Right hindlimb (tissue), 1 donor: ENCODE measurements around the gene ASMTL.
A peak's percentile ranks its signal among the peaks of the same experiment; 100 is the strongest.

Source experiments
- DNase-seq: peaks from one replicate; pipeline ENCODE4 v3.0.0-alpha.2; 2018

The ASMTL gene

DNA sequence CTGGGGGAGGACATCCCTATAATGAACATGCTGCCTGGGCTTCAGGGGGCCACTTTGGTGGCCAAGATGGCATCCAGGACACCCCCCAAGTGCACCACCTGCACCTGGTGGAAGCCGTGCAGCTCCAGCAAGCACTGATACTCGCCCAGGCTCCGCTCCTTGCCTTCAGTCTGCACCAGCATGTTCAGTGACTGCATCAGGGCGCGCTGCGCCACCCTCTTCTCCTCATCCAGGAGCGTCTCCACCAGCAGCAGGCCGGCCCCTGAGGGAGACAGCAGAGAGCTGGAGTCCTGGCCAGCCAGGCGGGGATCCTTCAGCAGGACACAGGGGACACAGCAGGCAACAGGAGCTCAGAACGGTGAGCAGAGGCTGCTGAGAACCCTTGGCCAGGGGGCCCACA, 49.5 kb downstream of the ASMTL start:
- no peak for DNase-seq

DNA sequence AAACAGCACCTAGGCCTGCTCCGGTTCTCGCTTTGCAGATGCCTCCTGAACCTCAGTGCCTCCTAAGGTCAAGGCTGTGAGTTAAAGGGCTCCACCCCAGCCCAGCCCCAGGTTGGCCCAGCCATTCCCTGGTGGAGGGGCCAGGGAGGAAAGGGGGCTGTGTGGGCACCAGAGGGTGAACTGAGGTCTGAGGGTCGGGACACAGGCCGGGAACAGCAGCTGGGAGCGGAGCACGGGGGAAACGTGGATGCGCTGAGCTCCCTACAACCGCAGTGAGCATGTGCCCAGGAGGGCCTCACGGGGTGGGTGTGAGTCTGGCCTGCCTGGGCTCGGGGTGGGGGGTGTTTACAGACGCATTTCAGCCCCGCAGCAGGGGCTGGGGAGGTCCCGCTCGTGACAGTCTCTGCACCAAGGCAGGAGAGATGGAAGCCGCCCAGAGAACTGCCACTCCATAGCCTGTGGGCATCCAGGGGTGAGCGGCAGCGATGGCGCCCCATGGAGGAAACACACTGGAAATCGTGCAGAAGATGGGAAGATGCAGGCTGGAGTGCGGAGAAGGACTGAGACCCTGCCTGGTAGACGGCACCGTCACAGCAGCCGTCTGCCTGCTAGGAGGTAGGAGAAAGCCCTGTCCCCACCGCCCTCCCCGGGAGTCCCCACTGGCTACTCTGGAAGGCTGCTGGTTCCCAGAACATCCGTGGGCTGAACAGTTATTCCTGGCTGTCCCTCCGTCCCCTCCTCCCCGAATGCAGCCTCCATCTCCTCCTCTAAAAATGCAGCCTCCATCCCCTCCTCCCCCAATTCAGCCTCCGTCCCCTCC, 50.9 kb downstream of the ASMTL start:
- no peak for DNase-seq

DNA sequence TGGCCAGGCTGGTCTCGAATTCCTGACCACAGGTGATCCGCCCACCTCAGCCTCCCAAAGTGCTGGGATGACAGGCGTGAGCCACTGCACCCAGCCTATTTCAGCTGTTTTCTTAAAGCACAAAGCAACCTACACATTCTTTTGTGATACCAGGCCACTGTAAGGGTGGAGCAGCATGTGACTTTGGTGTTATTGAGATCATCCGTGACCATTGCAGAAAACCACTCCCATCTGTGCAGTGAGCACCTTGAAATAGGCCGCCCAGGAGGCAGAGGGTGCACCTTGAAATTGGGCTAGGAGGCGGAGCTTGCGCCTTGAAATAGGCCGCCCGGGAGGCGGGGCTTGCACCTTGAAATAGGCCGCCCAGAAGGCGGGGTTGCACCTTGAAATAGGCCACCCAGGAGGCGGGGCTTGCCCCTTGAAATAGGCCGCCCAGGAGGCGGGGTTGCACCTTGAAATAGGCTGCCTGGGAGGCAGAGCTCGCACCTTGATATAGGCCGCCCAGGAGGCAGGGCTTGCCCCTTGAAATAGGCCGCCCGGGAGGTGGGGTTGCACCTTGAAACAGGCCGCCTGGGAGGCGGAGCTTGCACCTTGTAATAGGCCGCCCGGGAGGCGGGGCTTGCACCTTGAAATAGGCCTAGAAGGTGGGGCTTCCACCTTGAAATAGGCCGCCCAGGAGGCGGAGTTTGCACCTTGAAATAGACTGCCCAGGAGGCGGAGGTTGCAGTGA, 51.8 kb downstream of the ASMTL start:
- DNase-seq = no peak

DNA sequence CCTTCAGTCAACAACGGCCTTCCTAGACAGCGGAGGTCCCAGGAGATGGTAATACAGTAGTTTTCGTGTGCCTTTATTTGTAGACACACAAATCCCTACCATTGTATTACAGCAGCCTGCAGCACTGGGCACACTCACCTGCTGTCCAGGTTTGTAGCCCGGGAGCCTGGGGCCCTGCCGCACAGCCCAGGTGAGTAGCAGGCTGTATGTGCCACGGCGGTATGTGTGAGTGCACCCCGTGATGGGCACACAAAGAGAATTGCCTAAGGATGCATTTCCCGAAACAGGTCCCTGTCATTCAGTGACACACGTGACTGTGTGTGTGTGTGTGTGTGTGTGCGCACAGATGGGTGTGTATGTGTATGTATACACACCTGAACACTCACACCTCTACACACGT, 52.7 kb downstream of the ASMTL start:
- DNase-seq = no peak

DNA sequence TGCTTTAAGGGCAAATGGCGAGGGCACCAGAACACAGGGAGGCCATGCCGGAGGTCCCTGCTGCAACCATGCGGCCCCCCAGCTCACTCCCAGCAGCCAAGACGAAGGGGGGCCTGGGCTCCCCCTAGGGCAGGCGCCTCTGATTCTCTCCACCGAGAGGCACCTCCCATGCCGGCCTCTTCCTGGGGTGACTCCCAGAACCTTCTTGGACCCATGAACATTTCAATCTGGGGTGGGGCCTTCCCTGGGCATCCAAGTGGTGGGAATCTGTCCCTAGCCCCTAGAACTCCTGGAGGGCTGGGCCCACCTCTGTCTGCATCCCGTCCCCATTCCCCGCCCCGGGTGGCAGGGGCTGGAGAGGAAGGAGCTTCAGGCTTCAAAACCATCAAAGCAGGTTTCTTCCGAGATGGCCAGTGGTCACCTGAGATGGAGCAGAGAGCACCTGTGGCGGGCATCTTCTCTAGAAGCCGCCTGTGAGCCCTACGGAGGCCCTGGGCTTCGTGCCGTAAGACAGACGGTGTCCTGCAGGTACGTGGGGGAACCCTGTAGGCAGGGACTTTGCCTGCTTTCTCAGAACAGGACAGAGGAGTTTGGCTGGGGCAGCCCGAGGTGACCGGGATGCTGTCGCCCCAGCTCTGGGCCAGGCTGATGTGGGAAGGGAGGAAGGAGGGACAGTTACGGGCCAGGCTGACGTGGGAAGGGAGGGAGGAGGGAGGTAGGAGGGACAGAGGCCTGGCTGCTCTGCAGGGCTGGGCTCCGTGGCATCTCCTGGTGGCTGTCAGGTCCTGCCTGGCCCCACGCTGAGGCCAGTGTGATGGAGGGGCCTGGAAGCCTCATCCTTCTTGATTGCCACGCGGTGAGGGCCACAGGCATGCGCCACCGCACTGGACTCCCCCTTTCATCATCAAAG, 54.0 kb downstream of the ASMTL start:
- DNase-seq = no peak

DNA sequence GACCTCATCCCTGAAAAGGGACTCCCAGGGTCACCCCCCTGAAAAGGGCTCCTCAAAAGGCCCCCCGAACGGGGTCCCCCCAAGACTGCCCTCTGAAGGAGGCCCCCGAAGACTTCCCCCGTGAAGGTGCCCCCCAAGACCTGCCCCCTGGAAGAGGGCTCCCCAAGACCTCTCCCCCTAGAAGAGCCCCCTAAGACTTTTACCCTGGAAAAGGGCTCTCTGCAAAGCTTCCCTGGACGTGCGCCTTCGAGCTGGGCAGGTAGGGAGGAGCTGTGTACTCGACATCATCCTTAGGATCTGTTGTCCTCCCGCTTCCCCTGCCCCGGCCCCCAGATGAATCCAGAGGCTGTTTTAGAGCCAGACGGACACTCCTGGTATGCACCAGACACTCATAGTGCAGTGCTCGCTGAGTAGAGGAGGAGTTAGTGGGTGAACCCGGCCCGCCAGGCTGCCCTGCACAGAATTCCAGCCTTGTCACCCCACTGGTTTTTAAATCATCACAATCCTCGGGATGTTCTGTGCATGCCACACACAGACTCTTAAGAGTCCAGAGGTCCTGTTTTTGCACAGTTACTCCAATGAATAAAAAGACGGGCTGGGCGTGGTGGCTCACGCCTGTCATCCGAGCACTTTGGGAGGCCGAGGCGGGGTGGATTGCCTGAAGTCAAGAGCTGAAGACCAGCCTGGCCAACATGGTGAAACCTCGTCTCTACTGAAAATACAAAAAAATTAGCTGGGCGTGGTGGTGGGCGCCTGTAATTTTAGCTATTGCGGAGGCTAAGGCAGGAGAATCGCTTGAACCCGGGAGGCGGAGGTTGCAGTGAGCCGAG, 55.1 kb downstream of the ASMTL start:
- no peak for DNase-seq

DNA sequence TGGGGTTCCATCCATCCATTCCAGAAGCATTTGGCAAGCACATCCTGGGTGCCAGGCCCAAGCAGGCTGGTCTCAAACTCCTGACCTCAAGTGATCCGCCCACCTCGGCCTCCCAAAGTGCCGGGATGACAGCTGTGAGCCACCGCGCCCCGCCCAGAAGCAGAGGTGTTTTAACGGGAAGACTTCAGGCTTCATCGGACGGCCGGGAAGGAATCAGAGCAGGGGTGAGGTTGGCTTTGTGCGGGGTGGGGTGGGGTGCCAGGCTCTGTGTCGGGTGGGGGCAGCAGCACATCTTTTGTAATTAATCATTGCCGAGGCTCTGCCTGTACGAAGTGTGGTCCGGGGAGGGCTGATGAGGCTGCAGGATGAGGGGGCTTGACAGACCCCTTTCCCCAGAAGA, 55.7 kb downstream of the ASMTL start:
- DNase-seq = no peak

DNA sequence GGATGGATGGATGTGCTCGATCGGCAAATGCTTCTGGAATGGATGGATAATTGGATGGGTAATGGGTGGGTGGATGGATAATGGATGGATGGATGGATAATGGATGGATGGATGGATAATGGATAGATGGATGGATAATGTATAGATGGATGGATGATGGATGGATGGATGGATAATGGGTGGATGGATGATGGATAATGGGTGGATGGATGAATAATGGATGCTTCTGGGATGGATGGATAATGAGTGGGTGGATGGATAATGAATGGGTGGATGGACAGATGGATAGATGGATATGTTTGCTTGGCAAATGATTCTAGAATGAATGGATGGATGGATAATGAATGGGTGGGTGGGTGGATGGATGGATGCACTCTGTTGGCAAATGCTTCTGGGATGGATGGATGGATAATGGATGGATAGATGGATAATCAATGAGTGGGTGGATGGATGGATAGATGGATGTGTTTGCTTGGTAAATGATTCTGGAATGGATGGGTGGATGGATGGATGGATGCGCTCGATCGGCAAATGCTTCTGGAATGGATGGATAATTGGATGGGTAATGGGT, 57.0 kb downstream of the ASMTL start:
- no peak for DNase-seq

DNA sequence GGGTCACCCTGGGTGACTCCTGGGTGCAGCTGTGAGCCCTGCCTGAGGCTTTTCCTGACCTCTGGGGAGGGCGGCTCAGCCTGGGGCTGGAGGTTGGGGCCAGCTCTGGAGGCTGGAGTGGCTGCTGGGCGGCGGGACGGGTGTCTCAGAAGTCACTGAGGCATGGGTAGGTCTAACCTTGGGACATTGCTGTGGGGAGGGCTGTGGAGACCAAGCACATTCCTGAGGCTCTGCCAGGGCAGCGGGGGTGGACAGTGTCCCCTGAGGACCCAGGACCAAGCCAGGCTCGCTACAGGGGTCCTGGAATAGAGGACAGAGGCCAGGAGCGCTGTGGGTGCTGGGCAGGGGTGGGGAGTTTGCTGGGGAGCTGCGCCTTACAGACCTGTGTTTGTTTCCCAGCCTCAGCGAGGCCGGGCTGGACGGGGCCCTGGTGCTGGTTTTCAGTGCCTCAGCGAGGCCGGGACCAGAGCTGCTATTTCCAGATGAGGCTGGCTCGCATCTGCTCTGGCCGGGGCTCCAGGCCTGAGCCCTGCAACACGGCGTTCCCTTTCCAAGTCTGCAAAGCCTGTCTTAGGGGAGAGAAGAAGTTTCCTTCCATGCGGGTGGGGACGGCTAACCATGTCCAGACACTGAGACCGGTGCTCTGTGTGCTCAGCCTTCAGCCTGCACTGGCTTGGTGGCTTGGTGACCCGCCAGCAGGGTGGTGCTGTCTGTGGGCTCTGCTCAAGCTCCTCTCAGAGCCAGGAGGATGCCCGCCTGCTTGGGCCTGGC, 57.8 kb downstream of the ASMTL start:
- no peak for DNase-seq

DNA sequence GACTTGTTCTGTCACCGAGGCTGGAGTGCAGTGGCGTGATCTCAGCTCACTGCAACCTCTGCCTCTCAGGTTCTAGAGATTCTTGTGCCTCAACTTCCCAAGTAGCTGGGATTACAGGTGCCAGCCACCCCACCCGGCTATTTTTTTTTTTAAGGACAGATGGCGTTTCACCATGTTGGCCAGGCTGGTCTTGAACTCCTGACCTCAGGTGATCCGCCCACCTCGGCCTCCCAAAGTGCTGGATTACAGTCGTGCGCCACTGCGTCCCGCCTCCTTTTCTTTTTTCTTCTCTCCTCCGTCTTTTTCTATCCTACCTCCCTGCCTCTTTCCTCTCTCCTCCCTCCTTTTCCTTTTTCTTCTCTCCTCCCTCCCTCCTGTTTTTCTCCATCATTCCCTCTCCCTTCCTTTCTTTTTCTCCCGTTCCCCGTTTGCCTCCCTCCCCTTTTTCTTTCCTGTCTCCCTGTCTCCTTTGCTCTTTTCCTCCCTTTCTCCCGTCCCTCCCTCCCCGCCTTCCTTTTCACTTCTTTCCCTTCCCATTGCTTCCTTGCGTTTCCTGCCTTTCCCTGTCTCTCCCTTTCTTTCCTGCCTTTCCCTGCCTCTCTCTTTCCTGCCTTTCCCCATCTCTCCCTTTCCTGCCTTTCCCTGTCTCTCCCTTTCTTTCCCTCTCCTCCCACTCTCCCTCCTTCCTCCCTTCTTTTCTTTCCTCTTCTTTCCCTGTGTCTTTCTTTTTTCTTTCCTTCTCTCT, 58.7 kb downstream of the ASMTL start:
- DNase-seq = no peak

DNA sequence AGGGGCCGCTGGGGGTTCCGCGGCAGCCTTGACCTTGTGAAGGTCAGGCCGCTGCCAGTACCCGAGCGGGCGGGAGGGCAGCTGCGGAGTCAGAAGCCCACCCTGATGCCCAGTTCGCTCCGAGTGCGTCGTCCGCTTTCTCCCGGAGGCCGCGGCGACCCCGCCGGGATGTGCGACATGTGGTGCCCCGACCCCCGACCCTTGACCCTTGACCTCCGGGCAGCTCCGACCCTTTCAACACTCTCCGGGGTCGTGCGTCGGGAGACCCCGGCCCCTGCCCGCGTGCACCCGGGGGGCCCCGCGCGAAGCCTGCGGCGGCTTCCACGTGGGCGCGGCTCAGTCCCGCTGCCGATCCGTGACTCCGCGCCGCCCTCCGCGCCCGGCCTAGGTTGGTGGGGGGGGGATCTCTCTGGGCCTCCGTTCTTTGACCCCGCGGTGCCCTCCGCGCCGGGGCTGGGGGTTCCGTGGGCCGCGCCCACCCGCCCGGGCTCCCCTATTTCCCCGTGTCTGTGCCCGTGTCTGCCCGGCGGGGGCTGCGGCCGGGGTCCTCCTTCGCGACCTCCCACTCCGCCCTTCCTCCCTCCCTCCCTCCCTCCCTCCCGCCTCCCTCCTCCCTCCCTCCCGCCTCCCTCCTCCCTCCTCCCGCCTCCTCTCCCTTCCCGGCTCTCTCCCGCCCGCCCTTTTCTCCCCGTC, 60.2 kb downstream of the ASMTL start:
- peak; percentile 89 for DNase-seq

DNA sequence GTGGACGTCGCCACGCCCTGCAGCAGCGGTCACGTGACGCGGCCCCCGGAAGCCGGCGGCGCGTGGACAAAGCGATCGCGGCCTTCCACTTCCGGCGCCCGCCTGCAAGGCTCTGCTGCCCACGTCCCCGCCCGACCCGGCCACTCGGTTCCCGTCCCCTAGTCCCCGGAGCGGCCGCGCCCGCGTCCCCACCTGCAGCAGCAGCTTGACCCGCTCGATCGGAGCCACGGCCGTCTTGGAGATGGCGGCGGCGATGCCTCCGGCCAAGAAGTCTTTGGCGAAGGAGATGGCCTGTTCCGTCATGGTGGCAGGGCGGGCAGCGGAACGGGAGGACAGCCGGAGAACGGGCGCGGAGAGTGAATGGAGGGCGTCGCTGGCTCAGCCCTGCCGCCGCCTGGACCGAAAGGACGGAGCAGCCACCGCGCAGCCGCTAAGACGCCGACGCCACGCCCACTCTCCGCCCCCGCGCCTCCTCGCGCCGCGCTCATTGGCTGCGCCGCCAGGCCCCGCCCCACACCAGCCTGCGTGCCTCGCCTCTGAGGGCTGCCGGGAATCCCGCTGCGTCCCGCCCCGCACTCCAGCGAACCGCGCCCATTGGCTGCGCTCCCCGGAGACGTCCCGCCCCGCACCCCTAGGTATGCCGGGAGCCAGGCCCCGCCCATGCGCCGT, 60.9 kb downstream of the ASMTL start, which contains the start of gene SLC25A6:
TSS of gene SLC25A6 (minus strand) at position 407 of the 669 bp plus-strand sequence. CDS start at position 303, 104 bp downstream.
- peak; percentile 99 for DNase-seq

DNA sequence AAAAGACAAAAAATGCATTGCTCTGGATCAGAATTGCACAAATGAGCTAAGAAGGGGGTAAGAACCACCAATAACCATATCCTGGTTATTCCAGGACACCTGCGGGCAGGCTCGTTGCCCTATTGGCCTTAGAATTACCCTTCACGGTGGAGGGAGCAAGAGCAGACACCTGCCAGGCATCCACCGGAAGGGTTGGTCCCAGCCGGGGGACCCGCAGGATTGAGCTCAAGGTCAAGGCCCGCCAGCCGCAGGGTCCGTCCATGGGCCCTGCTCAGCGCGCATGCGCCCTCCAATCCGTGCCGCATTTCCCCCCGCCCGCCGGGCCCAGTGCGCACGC, 61.4 kb downstream of the ASMTL start:
- DNase-seq = no peak

DNA sequence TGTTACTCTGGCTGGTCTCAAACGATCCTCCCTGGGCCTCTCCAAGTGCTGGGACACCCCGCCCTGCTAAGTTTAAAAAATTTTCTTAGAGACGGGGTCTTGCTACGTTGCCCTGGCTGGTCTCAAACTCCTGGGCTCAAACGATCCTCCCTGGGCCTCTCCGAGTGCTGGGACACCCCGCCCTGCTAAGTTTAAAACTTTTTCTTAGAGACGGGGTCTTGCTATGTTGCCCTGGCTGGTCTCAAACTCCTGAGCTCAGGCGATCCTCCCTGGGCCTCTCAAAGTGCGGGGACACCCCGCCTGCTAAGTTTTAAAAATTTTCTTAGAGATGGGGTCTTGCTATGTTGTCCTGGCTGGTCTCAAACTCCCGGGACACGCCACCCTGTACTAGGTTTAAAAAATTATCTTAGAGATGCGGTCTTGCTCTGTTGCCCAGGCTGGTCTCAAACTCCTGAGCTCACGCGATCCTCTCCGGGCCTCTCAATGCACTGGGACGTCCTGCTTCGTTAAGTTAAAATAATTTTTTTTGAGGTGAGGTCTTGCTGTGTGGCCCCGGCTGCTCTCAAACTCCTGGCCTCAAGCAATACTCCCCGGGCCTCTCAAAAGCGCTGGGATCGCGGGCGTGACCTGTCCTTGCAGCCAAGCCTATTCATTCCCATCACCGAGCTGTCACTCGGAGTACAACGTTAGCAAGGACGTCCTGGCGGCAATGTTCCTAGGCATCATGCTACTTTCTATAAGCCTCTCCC, 61.9 kb downstream of the ASMTL start:
- no peak for DNase-seq

DNA sequence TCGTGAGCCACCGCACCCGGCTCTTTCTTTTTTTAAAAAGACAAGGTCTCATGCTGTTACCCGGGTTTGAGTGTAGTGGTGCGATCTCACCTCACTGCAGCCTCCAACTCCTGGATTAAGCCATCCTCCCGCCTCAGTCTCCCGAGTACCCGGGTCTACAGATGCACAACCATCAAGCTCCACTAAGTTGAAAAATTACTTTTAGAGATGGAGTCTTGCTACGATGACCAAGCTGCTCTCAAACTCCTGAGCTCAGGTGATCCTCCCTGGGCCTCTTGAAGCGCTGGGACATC, 62.8 kb downstream of the ASMTL start:
- no peak for DNase-seq

DNA sequence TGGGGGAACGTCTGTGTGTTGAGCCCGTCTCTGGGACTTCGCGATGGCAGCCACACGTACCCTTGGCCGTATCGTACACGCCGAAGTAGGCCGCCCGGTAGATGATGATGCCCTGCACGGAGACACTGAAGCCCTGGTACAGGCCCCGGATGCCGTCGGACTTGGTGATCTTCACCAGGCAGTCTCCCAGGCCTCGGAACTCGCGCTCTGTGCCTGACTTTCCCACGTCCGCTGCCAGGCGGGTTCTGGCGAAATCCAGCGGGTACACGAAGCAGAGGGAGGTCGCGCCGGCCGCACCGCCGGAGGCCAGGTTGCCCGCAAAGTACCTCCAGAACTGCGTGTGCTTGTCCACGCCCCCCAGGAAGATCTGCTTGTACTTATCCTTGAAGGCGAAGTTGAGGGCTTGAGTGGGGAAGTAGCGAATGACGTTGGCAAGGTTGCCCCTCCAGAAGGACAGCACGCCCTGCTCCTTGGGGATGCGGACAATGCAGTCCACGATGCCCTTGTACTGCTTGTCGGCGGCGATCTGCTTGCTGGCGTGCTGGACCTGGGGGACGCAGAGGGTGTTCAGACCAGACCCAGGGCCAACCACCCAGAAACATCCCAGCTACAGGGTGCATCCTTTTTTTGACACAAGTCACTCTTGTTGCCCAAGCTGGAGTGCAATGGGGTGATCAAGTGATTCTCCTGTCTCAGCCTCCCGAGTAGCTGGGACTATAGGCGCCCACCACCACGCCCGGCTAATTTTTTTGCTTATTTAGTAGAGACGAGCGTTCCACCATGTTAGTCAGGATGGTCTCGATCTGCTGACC, 63.3 kb downstream of the ASMTL start:
- DNase-seq = no peak

DNA sequence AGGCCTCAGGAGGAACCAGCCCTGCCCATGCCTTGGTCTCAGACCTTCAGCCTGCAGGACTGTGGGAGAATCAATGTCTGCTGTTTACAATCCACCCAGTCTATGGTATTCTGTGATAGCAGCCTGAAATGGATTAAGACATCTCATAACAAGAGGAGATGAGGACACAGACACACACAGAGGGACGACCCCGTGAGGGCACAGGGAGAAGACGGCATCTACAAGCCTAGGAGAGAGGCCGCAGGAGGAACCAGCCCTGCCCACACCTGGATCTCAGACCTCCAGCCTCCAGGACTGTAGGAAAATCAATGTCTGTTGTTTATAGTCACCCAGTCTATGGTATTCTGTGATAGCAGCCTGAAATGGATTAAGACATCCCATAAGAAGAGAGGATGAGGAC, 64.1 kb downstream of the ASMTL start:
- no peak for DNase-seq
